GM19239 (cell line): ENCODE results near the gene FEM1B.

Source experiments
- DNase-seq: peaks from one replicate; pipeline ENCODE4 v3.0.0; 2011; ENCODE audit warnings: low spot score; ENCODE audit not compliant: insufficient read length
- FAIRE-seq: peaks from 2 replicates; lab custom pipeline; 2011; peaks lifted over from hg19 to GRCh38; lab: Jason Lieb, UNC

Gene FEM1B

DNA sequence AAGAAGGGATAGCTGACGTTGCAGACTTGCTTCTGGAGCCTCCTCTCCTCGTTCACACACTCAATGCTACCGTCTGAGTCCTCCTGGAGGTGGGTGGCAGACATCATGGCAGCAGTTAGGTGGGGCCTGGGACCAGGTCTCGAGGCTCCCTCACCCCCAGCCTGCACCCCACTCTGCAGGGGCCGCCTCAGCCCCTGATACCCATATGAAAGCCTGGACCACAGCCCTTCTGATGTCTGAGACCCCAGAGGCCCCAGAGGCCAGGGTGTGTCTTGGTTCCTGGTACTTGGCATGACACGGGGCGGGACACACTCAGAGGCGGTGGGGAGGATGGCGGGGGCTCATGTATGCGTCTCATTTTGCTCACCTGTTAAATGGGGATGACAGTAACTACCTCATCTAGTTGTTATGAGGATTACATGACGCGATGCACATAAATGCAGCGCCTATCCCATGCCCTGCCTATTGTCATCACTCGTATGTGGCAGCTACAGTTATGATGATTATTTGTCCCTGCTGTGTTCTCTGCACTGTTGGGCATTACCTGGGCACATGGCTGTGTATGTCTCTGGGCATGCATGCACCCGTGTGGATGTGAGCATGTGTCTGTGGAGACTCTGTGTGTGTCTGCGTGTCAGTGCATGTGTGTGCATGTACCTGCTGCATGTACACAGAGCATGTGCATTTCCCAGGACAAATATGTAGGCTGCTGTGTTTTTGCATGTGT lies 39.9 kb downstream of the FEM1B start:
- DNase-seq = no peak

DNA sequence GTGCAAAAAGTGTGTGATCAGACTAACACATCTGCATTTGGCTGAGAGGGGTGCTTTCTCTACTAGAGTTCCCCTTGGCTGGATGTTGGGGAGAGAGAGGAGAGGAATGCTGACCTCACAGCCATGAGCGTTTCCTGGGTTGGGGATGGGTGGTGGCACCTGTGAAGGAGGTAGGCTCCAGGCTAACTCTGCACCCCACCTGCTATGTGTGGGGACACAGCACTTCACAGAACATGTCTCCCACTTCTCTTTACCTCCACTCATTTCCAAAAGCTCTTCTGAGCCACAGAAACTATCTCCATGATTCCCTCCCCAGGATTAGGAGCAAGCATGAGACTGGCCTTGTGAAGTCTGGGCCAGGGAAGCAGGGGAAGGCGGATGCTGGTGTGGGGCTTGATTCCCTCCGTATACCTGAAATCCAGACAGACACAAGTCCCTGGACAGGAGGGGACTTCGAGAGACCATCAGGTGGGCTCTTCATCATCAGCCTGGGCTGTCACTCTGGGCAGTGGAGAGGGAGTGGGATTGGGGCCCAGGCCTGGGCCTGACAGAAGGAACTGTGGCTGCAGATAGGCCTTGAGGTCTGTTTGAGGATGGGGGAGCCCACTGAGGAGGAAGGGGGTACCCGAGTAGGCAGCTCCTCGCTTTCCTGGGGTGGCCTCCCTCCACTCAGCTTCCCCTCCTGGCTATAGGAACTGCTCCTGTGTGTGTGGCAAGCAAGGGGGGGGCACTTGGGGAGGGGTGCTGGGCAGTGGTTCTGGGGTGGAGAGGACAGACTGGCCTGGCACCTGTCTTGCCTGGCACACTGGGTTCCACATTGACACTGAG lies 40.7 kb downstream of the FEM1B start:
- FAIRE-seq (no peak), DNase-seq (no peak)

More for the DNA sequence above, 39.9 kb downstream of the FEM1B start:
- no peak for FAIRE-seq

DNA sequence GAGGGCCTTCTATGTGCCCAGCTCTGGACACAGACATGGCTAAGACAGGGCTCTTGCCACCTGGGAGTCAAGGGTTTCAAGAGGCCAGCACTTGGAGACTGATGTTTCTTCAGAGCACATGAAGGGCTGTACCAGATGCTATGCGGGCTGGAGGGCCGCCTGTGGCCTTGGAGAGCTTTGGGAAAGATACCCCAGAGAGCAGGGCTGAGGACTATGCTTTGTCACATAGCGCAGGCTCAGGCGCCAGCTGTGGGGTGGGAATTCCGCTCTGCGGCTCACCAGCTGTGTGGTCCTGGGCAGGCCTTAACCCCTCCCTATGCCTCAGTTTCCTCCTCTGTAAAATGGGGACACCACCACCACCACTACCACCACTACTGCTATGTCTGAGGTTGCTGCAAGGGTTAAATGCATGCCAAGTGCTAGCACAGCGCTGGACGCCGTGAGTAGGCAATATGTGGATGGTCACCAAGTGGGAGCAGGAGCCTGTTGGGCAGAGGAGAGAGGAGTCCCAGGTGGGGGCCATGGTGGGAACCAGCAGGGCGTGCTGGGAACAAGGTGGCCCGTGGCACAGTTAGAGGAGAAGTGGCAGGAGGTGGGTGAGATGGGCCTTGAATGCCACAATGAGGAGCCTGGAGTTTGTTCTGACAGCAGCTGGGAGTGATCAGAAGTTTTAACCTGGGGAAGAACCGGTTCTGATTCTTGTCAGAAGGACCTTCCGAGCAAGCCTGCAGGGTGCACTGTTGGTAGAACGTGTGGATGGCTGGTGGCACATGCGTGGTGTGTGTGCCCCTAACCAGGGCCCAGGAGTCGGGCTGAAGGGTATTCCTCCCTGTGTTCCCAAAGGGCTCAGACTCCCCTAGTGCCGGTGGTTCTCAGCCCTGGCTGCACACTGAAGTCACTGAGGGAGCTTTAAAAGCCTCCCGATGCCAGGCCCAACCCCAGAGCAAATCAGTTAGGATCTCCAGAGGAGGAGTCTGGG lies 41.7 kb downstream of the FEM1B start:
- FAIRE-seq = no peak
- DNase-seq = no peak

DNA sequence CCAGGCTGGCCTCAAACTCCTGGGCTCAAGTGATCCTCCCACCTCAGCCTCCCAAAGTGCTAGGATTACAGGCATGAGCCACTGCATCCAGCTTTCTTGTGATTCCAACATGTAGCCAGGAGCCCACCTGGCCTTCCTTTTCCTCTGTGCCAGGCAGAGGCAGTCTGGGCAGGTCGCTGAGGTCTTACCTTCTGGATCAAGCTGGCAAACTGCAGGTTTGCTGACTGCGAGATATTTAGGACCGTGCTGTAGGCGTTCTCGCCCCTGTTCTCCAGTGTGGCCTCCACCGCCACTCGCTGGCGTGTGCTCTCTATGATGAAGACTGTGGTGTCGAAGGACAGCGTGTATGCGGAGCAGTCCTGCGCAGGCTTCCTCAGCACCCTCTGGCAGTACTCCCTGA lies 42.5 kb downstream of the FEM1B start:
- no peak for FAIRE-seq
- no peak for DNase-seq

DNA sequence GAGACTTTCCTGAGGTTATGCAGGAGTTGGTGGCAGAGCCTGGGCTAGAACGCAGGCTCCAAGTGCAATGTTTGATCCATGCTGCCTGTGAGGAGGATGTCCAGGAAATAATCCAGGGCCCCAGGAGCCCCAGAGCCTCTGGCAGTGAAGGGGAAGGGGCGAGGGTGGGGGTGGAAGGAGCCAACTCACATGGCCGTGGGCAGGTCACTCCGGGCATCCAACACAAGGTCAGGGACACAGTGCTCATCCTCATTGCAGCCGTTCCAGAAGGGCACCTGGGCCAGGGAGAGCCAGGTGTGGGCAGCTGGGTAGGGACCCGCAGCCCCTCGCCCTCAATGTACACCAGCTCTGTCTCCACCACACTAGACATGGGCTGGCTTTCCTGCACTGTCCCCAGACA lies 43.7 kb downstream of the FEM1B start:
- FAIRE-seq (no peak), DNase-seq (no peak)

DNA sequence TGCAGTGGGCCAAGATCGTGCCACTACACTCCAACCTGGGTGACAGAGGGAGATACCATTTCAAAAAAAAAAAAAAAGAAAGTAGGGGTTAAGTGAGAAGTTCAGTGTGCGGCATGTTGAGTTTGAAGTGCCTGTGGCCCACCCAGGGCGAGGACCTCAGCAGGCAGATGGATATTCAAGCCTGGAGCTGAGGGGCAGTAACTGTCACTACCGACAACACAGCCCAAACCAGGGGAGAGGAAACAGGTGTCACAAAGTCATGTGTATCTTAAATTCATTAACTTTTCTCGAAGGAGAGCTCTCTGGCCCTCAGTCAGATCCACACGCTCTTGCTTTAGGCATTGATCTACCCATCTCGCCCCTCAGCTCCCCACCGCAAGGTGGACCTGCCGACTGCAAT lies 45.3 kb downstream of the FEM1B start:
- FAIRE-seq (no peak), DNase-seq (no peak)

DNA sequence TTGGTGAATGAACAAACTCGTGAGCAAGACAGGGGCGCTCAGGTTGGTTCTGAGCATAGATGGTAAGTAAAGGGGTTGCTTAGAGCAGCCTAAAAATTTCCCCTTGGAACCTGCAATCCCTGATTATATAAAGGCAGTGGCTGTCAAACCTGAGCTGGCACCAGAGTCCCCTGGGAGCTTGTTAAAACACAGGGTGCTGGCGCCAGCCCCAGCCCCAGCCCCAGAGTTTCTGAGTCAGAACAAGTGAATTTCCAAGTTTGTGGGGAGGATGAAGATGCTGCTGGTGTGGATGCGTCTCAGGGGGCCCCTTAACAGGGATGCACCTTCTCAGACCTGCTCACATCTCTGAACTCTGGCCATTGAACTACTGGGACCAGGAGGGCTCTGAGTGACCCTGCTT lies 48.2 kb downstream of the FEM1B start:
- DNase-seq (no peak), FAIRE-seq (no peak)

DNA sequence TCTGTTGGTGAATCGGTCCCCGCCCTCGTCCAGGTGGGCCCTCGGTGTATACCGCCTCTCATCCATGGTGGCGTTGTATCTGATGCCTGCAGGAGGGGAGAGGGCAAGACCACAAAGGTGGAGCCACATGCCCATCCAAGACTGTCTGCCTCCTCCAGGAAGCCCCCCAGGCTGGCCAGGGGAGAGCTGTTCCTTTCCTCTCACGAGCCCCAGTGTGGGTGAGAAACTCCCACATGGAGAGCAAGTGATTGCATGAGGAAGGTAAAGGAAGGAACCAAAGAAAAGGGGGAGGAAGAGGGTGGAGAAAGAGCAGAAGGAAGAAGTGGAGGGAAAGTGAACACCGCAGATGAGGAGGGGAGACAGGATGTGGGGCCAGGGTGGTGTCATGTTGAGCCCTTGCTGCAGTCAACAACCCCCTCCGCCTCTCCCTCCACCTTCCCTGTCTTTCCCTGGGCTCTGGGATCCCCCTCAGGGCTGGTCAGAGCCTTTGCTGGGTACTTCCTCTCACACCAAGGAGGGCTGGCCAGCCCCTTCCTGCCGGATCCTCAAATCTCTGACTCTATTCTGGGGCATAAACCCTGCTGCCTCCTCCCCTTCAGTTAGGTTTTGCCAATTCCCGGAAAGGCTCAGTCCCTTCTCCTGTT lies 49.3 kb downstream of the FEM1B start:
- no peak for DNase-seq
- FAIRE-seq = no peak

DNA sequence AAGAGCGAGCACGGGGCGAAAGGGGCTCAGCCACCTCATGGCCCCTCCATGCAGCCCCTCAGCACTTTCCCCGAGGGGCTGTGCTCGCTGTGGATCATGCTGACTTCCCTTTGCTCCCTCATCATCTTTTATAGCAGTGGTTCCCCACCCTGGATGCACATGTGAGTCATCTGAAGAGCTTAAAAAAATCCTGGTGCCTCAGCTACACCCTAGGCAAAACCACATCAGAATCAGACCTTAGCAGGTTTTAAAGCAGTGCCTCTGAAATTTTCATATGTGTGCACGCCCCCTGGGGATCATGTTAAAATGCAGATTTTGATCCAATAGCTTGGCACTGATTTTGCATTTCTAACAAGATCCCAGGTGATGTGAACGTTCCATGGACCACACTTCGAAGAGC lies 50.9 kb downstream of the FEM1B start:
- DNase-seq = no peak
- no peak for FAIRE-seq

DNA sequence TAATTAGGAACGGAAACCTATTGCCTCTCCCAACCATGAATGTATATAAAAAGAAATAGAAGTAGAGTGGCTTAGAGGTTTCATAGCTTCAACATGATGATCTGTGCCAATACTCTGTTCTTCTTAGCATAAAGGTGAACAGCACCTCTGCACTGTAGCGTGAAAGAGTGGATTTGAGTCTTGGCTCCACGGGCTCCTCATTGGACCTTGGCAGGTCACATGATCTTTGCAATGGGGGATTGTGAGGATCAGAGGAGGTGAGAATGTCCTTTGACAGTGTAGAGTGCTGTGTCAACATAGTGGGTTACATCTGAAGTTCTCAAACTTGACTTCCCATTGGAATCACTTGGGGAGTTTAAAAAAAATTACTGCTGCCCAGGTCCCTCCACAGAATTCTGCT lies 51.4 kb downstream of the FEM1B start:
- DNase-seq (no peak), FAIRE-seq (no peak)

DNA sequence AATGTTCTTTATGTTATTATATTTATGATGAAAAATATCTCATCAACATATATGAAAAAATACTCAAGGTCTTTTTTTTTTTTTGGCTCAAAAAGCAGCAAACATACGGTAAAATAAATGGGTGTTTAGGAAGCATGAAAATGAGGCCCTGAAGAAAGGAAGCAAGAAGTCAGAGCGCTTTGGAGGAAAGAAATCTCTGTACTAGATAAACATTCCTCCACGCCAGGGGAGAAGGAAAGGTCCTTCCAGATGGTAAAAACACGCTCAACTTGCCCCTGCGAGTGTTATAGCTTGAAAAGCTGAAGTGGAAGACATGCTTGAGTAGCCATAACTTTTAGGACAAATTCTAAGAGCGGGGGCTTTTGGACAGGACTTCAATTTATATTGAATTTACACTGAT lies 52.9 kb downstream of the FEM1B start:
- DNase-seq (no peak), FAIRE-seq (no peak)

DNA sequence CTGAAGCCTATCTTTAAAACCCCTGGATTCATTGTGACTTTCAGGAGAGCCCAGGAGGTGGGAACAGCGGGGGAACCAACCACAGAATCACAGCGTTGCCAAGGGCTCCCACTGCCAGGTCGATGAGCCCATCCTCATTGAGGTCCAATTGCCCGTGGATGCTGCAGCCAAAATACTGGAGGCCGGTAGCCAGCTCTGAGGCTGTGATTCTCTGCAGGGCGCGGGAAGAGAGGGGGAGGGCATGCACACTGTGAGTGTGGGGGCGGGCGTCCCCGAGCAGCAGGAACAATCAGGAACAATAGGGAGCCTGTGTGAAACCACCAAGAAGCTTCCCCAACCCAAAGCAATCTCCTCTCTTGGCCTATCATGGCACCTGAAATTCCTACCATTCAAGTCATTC lies 53.4 kb downstream of the FEM1B start:
- FAIRE-seq (no peak), DNase-seq (no peak)

DNA sequence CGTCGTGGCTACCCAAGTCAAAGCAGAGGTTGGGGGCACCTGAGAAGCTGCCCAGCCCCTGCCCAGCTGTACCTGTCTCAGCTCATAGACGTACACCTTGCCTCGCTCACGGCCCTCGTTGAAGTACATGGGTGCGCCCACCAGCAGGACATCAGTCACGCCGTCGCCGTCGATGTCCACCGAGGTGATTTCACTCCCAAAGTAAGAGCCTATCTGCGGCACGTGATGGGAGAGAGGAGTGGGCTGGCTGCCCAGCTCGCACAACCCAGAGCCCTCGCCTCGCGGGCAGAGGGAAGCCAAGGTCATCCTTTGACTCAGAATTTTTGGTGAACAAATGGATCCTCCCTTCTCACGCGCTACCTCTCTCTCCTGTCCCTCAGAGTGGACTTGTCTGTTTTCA lies 54.7 kb downstream of the FEM1B start:
- FAIRE-seq = no peak
- no peak for DNase-seq

DNA sequence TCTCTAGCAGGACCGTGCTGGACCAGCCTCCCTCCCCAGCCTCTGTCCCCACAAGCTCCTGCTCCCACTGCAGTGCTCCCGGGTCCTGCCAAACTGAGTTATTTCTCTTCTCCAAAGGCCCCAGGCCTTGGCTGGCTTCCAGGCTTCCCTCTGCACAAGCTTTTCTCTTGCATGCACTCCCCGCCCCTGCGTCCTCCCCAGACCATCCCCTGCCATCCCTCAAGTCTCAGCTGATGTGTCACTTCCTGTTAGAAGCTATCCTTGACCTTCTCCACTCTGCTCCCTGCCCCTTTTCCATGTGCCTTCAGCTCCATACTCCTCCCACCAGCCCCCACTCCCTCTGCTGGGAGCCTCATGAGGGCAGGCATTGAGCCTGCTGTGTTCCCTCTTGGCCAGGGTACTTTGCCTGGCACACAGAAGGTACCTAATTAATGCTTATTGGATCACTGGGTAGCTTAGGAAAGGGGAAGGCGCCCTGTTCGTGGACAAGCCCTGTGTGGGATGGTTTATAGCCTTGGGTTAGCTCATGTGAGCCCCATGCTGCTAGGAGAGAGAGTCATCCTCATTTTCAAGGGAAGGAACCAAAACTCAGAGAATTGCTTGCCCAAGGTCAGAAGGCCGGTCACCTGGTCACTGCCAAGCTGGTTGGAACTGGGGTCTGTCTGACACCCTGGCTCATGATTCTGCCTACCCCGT lies 56.4 kb downstream of the FEM1B start:
- FAIRE-seq (no peak), DNase-seq (no peak)

DNA sequence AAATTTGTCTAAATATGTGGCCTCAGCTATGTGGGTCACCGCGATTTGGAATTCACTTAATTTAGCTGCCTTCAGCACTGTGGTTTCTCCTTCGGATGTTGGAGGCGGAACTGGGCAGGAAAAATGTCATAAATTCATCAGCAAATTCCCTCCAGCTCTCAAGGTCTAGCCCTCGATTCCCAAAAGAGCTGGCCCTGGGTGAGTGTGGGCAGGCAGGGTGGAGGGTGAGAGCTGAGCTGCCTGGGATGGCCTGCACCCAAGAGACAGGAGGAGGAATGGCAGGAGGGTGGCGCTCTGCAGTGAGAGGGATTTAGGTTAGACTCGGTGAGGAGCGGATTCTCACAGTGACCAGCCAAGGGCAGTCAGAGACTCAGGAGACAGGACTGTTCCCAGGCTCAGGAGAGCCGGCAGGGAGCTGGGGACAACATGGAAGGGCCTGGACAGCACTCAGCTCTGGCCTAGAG lies 57.1 kb downstream of the FEM1B start:
- no peak for FAIRE-seq
- no peak for DNase-seq

DNA sequence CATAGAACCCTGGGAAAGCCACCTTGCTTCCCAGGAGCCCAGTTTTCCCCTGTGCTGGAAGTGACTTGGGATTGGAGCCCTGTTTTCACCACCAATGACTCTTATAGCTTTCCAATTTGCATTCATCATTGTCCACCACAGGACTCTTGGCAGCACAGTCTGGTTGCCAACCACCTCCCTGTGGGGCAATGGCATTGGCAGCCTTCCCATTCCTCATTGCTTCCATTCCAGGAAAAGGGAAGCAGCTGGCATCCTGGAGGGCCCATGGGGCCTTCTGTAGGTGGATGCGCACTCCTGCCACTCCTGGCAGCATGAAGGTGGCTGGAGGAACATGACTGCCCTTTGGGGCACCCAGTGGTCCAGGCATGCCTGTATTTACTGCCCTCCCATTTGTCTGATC lies 57.7 kb downstream of the FEM1B start:
- no peak for FAIRE-seq

DNA sequence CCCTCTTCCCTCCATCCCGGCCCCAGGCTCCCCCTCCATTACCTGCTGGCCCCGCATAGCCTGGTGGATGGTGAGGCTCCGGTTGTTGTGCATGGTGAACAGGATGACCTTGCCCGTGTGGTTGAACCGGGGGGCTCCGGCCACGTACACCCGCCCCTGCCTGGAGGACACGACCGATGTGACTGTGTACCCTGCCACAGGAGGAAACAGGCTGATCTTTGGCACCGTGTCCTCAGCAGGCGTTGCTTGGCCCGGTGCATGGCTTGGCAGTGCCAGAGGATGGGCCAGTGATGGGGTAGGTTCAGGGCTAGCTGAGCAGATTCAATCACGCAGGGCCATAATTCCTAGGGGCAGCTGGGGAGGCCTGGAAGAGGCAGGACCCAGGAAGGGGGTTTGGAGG lies 58.1 kb downstream of the FEM1B start:
- no peak for DNase-seq
- no peak for FAIRE-seq

More for the DNA sequence above, 57.7 kb downstream of the FEM1B start:
- DNase-seq = no peak

DNA sequence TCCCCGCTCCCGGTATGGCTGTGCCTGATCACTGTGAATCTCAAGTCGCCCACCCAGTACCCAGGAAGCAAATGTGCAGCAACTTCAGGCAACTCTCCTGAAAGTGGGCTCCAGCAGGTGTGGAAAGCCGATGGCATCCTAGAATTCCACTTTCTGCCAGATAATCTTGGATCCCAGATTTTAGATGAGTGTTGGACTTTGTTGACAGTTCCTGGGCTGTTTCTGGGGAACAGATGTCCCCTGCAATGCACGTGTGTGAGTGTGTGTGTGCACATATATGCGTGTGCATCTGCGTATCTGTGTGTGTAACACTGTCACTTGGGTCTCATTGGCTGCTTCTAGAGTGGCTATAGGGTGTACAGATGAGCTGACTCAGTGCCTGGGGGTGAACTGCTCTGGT lies 59.0 kb downstream of the FEM1B start:
- DNase-seq = no peak
- no peak for FAIRE-seq

DNA sequence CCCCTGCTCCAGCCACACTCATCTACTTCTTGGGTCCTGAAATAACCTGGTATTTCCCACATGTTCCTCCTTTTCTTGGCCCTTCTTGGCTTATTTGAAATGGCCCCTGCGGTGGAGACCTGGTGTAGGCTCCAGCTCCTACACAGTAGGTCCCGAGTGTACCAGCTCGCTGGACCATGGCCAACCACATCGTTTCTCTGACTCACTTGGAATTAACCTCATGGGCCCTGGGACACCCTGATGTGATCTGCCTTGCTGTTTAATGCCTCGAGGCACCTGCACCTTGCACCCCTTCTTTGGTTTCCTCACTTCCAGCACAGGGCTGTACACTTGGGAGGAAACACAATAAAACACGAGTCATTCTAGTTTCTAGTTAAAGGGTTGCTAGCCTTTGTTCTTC lies 60.3 kb downstream of the FEM1B start:
- DNase-seq (no peak), FAIRE-seq (no peak)
